Breast epithelium (tissue), 3 donors: ENCODE measurements around the gene TRIM52.

Source experiments
- POLR2A ChIP-seq: fragments of 450-650 bp; IDR thresholded peaks from one replicate; pipeline ENCODE4 v1.6.1; 2016; ENCODE audit warnings: antibody characterized with exemption, mild to moderate bottlenecking, moderate library complexity
- TF ChIP-seq, protein P1 (sequence below), 3 donors: fragments of 450-650 bp; IDR thresholded peaks; one replicate each; pipeline ENCODE4 v1.5.1; 2016 to 2017; ENCODE audit warnings: antibody characterized with exemption in 3 of 3, mild to moderate bottlenecking in 3 of 3, moderate library complexity in 3 of 3

DNA sequence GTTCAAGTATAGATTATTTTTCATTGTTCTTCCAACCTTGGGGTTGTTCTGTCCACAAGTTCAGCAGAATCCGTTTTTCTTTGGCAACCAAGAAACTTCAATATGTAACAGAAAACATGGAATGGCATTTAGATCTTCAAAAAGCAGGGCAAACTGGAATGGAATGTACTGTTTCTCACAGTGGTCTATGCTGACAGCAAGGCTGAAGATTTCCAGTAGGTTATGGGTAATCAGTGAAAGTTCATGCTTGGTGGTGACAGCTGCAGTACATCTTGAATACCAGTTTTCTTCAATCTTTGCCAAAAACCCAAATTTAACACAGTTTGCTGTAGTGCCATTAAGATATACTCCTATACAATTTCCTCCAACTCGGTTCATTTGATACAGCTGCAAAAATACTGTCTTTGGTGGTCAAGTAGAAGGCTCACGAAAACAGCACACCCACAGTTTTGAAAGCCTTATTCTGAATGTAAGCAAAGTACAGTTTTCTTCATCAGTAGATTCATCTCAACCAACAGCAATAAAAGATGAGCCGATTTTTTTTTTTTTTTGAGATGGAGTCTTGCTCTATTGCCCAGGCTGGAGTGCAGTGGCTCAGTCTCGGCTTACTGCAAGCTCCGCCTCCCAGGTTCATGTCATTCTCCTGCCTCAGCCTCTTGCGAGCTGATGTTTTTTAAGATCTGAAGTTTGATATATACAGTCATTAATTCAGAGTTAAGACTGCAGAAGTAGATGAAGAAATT is 4.9 kb downstream of the TRIM52 start:
- TF ChIP-seq, protein P1, sequence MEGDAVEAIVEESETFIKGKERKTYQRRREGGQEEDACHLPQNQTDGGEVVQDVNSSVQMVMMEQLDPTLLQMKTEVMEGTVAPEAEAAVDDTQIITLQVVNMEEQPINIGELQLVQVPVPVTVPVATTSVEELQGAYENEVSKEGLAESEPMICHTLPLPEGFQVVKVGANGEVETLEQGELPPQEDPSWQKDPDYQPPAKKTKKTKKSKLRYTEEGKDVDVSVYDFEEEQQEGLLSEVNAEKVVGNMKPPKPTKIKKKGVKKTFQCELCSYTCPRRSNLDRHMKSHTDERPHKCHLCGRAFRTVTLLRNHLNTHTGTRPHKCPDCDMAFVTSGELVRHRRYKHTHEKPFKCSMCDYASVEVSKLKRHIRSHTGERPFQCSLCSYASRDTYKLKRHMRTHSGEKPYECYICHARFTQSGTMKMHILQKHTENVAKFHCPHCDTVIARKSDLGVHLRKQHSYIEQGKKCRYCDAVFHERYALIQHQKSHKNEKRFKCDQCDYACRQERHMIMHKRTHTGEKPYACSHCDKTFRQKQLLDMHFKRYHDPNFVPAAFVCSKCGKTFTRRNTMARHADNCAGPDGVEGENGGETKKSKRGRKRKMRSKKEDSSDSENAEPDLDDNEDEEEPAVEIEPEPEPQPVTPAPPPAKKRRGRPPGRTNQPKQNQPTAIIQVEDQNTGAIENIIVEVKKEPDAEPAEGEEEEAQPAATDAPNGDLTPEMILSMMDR (IDR thresholded peaks at IDR 0.05) = no peak
- no peak for TF ChIP-seq POLR2A
